ENCODE data around the gene AGMO. TPM values are rescaled to one million over a fixed set of nuclear protein-coding genes. Genes with fewer than 3 reads are reported as not detected.

AGMO gene
- polyA plus RNA-seq, 1 experiment = not detected

GRCh38 chr7:15332956-15333355 is 228.9 kb downstream of the AGMO start:
- POLR2A ChIA-PET = no interaction called here
- Histone ChIP-seq H3K27me3 (ENCODE audit: control insufficient read depth, insufficient read depth, low read length) (no peaks in the 10 kb centered on the region), H3K36me3 (ENCODE audit: control insufficient read depth, insufficient read depth, low read length) (no peaks in the 10 kb centered on the region), H3K4me3 (ENCODE audit: low read depth, low read length) (no peak overlapping the region)
- CTCF ChIA-PET = interaction anchor here (2.1 kb wide), 1 partner anchor 388 kb away, joined by 5 read pairs; no protein-coding TSS in a partner anchor
- DNase-seq (ENCODE audit: low read depth) = no peak
- no peak for TF ChIP-seq CTCF (IDR thresholded peaks at IDR 0.05; ENCODE audit: insufficient read depth, low read depth, low read length)

- Histone ChIP-seq H3K4me3 (ENCODE audit: low read depth, low read length) (no peak overlapping the region), H3K36me3 (ENCODE audit: control insufficient read depth, insufficient read depth, low read length) (no peaks in the 10 kb centered on the region), H3K27me3 (ENCODE audit: control insufficient read depth, insufficient read depth, low read length) (no peaks in the 10 kb centered on the region)
- CTCF ChIA-PET = interaction anchor here (2.1 kb wide), 1 partner anchor 390 kb away, joined by 5 read pairs; no protein-coding TSS in a partner anchor
- POLR2A ChIA-PET = no interaction called here
- no peak for DNase-seq (ENCODE audit: low read depth)
- no peak for TF ChIP-seq CTCF (IDR thresholded peaks at IDR 0.05; ENCODE audit: insufficient read depth, low read depth, low read length)
Measured at GRCh38 chr7:15330943-15331342, 230.9 kb downstream of the AGMO start.

- Histone ChIP-seq H3K4me3 (ENCODE audit: low read depth, low read length) (no peak overlapping the region), H3K27me3 (ENCODE audit: control insufficient read depth, insufficient read depth, low read length) (no peaks in the 10 kb centered on the region), H3K36me3 (ENCODE audit: control insufficient read depth, insufficient read depth, low read length) (no peaks in the 10 kb centered on the region)
- no peak for TF ChIP-seq CTCF (IDR thresholded peaks at IDR 0.05; ENCODE audit: insufficient read depth, low read depth, low read length)
- no peak for DNase-seq (ENCODE audit: low read depth)
- ChIA-PET POLR2A (no interaction called here), CTCF (interaction anchor here (0.6 to 1.2 kb wide), 4 partner anchors 10 to 739 kb away, joined by 3 to 4 read pairs (median 4); no protein-coding TSS in a partner anchor)
Measured at GRCh38 chr7:15327001-15327400, 234.8 kb downstream of the AGMO start.

GRCh38 chr7:15326044-15326644 is 235.7 kb downstream of the AGMO start:
- H3K27me3 ChIP-seq (ENCODE audit: control insufficient read depth, insufficient read depth, low read length) = no peaks in the 10 kb centered on the region
- H3K36me3 ChIP-seq (ENCODE audit: control insufficient read depth, insufficient read depth, low read length) = no peaks in the 10 kb centered on the region
- DNase-seq (ENCODE audit: low read depth) = no peak
- POLR2A ChIA-PET = no interaction called here
- peak; percentile 61 for TF ChIP-seq CTCF (IDR thresholded peaks at IDR 0.05; ENCODE audit: insufficient read depth, low read depth, low read length)
- CTCF ChIA-PET = interaction anchor here (0.8 kb wide), 1 partner anchor 395 kb away, joined by 4 read pairs; no protein-coding TSS in a partner anchor
- no peak overlapping the region for H3K4me3 ChIP-seq (ENCODE audit: low read depth, low read length)

- ChIA-PET CTCF (interaction anchor here (0.8 to 2.1 kb wide), 4 partner anchors 230 to 754 kb away, joined by 3 to 6 read pairs (median 4); no protein-coding TSS in a partner anchor), POLR2A (no interaction called here)
- TF ChIP-seq CTCF (IDR thresholded peaks at IDR 0.05; ENCODE audit: insufficient read depth, low read depth, low read length) = no peak
- Histone ChIP-seq H3K36me3 (ENCODE audit: control insufficient read depth, insufficient read depth, low read length) (no peaks in the 10 kb centered on the region), H3K4me3 (ENCODE audit: low read depth, low read length) (no peak overlapping the region), H3K27me3 (ENCODE audit: control insufficient read depth, insufficient read depth, low read length) (no peaks in the 10 kb centered on the region)
- no peak for DNase-seq (ENCODE audit: low read depth)
Measured at GRCh38 chr7:15323550-15323949, 238.3 kb downstream of the AGMO start.
